ENCODE measurements around the gene HLF. TPM values are rescaled to one million over a fixed set of nuclear protein-coding genes. Genes with fewer than 3 reads are reported as not detected.

HLF gene
- total RNA-seq, 4 donors from 2014 or later, result 137 to 176 (median 154) TPM

DNA sequence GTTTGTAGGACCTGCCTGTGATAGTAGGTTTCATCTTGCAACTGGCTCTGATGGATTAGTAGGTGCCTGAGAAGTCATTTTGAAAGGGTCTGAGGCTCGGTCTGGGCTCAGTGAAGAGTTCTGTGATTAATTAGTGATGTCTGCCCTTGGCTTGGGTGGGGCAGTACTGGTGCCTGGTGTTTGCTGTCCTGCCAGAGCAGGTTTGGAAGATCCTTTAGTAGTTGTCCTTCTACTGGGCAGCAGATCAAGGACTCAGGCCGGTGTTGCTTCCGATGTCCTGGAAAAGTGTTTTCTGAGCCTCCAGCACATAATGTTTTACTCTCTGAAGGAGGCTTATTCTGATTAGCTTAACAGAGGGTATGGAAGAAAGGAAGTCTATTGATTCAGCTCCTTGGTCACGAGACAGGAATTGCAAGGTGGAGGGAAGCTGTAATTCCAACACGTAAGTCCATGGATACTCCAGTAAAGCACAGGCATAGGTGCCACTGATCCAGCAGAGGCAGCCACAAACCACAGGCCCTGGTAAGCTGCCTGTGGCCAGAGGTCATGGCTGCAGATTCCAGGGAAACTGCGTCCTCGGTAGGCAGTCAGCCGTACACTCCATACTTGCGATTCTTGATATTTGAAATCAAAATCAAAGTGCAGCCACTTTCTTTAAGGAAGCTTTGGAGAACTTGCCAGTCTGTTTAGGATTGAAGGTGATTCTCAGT is 18.7 kb downstream of the HLF start:
- H3K4me1 ChIP-seq, result peaks cover 82 to 98% (median 96%) of the 10 kb centered on the region in 4 donors
- DNase-seq (ENCODE audit: extremely low spot score), result no peak
- TF ChIP-seq EP300 (IDR thresholded peaks at IDR 0.05) (no peak), POLR2A (IDR thresholded peaks at IDR 0.05; ENCODE audit: low read depth) (no peak), POLR2AphosphoS5 (IDR thresholded peaks at IDR 0.05) (peak; percentile 54 to 57)
- TF ChIP-seq, protein P1, sequence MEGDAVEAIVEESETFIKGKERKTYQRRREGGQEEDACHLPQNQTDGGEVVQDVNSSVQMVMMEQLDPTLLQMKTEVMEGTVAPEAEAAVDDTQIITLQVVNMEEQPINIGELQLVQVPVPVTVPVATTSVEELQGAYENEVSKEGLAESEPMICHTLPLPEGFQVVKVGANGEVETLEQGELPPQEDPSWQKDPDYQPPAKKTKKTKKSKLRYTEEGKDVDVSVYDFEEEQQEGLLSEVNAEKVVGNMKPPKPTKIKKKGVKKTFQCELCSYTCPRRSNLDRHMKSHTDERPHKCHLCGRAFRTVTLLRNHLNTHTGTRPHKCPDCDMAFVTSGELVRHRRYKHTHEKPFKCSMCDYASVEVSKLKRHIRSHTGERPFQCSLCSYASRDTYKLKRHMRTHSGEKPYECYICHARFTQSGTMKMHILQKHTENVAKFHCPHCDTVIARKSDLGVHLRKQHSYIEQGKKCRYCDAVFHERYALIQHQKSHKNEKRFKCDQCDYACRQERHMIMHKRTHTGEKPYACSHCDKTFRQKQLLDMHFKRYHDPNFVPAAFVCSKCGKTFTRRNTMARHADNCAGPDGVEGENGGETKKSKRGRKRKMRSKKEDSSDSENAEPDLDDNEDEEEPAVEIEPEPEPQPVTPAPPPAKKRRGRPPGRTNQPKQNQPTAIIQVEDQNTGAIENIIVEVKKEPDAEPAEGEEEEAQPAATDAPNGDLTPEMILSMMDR (IDR thresholded peaks at IDR 0.05), result no peak

DNA sequence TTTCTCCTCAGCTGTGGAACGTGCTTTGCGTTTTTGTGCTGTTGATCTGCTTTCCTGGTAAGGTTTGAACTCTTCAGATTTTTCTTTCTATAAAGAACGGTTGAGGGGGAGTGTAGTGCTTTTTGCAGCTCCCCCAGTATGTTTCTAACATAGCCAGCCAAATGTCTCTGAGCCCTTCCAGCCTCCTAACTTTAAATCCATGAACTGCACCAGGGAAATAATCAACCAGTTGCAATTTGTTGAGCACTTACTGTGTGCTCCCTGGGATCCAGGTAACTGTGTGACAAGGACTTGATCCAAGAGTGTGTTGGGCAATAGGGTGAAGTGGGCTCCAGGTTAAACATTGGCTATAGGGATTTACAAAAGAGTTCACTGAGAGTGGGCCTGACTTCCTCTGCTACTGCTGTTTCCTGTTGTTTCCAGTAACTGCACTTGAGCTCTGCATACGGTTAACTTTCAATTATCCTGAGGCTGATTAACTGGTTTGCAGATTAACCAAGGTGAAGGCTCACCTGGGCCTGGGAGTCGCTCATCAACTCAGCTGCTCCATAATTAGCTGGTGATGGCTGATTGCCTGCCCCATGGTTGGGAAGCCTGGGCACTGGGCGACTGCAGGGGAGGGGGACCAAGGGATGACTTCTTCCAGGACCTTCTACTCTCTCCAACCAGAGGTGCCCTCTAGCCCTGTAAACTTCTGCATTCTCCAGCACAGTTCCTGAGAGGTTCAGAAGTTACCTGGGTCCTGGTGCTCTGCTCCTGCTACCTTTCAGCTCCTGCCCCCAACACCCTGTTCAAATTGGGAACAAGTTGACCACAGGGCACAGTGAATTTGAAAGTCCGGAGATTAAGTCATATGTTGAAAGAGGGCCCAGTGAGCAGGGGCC is 19.5 kb downstream of the HLF start:
- DNase-seq (ENCODE audit: extremely low spot score), result no peak
- intact Hi-C loops (cut with DNase I), result no loop called here
- no peaks in the 10 kb centered on the region for H3K9me3 ChIP-seq
- H3K27me3 ChIP-seq, result no peaks in the 10 kb centered on the region
- peak overlapping the region; percentile 91 to 99 (median 95) for H3K27ac ChIP-seq (replicated peaks in 1 of 4)
- TF ChIP-seq, protein P1 (IDR thresholded peaks at IDR 0.05), result no peak
- TF ChIP-seq EP300 (IDR thresholded peaks at IDR 0.05) (no peak), POLR2A (IDR thresholded peaks at IDR 0.05; ENCODE audit: low read depth) (no peak), POLR2AphosphoS5 (IDR thresholded peaks at IDR 0.05) (no peak)
- H3K4me1 ChIP-seq, result peaks cover 86 to 100% (median 96%) of the 10 kb centered on the region in 4 donors
- WGBS, result 61% methylated on average over 7 of the region's 7 CpGs
- no peaks in the 10 kb centered on the region for H3K36me3 ChIP-seq
- peak overlapping the region; percentile 1 to 17 (median 10) for H3K4me3 ChIP-seq

More for the DNA sequence above, 18.7 kb downstream of the HLF start:
- peak overlapping the region; percentile 91 to 99 (median 95) for H3K27ac ChIP-seq (replicated peaks in 1 of 4)
- intact Hi-C loops (cut with DNase I), result no loop called here
- peak overlapping the region; percentile 1 to 17 (median 10) for H3K4me3 ChIP-seq
- no peaks in the 10 kb centered on the region for H3K27me3 ChIP-seq
- no peaks in the 10 kb centered on the region for H3K36me3 ChIP-seq
- no peaks in the 10 kb centered on the region for H3K9me3 ChIP-seq
- 55% methylated on average over 9 of the region's 9 CpGs for WGBS

DNA sequence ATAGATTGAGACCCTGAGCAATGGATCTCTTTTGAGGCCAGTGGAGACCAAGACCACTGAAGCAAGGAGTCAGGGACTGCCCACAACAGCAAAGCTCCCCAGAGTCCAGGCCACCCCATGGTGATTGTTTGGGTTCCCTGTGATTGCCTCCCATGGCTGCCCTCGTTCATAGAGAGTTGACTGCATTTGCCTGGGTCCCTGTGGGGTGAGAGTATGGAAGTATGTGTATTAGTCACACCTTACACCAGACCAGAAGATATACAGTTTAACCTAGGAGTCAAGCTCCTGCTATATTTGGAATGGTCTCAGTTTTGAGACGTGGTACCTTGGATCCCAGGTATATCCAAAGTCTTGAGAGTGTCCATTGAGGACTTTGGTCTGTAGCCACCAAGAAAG is 20.2 kb downstream of the HLF start:
- no peaks in the 10 kb centered on the region for H3K9me3 ChIP-seq
- no peaks in the 10 kb centered on the region for H3K27me3 ChIP-seq
- H3K36me3 ChIP-seq, result no peaks in the 10 kb centered on the region
- intact Hi-C loops (cut with DNase I), result no loop called here
- DNase-seq (ENCODE audit: extremely low spot score), result no peak
- 37% methylated on average over 2 of the region's 2 CpGs for WGBS
- peaks cover 93 to 100% (median 98%) of the 10 kb centered on the region in 4 donors for H3K4me1 ChIP-seq
- H3K4me3 ChIP-seq, result peak overlapping the region in 1 of 4 donors; percentile 21
- TF ChIP-seq, protein P1 (IDR thresholded peaks at IDR 0.05), result no peak
- no peak for TF ChIP-seq POLR2AphosphoS5 (IDR thresholded peaks at IDR 0.05)
- no peak for TF ChIP-seq EP300 (IDR thresholded peaks at IDR 0.05)
- no peak for TF ChIP-seq POLR2A (IDR thresholded peaks at IDR 0.05; ENCODE audit: low read depth)
- H3K27ac ChIP-seq (replicated peaks in 1 of 4), result peak overlapping the region; percentile 91 to 99 (median 95)

DNA sequence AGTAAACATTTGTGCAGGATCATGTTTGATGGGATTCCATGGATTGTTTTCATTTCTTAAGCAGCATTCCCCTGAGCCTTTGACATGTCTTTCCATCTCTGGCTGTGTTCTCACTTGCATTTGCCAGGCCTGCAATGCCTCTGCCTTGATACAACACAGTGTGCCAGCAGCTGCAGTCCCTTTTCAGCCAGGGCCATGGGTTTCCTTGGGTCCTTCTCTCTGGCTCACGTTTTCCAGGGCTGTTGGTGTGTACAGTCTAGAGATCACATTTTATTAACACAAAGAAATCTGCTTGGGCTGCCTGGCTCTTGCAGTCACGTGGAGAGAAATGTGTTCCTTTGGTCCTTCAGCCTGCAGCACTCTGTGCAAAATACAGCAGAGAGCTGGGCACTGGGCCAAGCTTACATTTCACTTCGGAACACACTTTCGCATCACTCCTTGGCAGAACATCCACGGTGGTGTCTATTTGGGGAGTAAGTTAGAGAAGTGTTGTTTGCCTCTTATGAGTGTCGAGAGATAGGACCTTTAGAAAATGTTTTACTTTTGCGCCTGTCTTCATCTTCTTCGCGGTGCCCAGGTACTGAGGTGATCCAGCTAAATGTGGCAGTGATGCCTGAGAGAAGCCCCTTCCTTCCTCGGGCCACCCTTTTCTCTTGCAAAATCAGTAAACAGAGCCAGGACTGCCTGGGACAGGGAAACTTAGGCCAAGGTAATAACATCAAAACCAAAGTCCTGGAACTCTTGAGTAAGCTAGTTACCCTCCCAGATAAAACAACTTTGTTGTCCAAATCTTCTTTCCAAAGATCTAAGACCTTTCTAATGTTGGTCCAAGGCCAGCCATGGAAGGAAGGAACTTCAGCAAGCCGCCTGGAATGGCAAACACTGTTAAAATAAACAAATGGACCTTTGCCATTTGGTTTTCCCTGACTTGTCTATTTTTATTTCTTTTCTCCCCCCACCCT is 20.9 kb downstream of the HLF start:
- Histone ChIP-seq H3K27ac (replicated peaks in 1 of 4) (peak overlapping the region; percentile 91 to 99 (median 95)), H3K9me3 (no peaks in the 10 kb centered on the region), H3K4me3 (peak overlapping the region; percentile 15 to 40 (median 20)), H3K36me3 (no peaks in the 10 kb centered on the region), H3K4me1 (peaks cover 97 to 100% (median 98%) of the 10 kb centered on the region in 4 donors), H3K27me3 (no peaks in the 10 kb centered on the region)
- 33% methylated on average over 11 of the region's 11 CpGs for WGBS
- peak; percentile 98 for DNase-seq (ENCODE audit: extremely low spot score)
- TF ChIP-seq, protein P1 (IDR thresholded peaks at IDR 0.05), result no peak
- peak; percentile 78 for TF ChIP-seq EP300 (IDR thresholded peaks at IDR 0.05)
- peak; percentile 84 to 94 for TF ChIP-seq POLR2AphosphoS5 (IDR thresholded peaks at IDR 0.05)
- TF ChIP-seq POLR2A (IDR thresholded peaks at IDR 0.05; ENCODE audit: low read depth), result no peak
- intact Hi-C loops (cut with DNase I), result no loop called here
